ENCODE measurements around the gene SLC39A7.

SLC39A7 gene

DNA sequence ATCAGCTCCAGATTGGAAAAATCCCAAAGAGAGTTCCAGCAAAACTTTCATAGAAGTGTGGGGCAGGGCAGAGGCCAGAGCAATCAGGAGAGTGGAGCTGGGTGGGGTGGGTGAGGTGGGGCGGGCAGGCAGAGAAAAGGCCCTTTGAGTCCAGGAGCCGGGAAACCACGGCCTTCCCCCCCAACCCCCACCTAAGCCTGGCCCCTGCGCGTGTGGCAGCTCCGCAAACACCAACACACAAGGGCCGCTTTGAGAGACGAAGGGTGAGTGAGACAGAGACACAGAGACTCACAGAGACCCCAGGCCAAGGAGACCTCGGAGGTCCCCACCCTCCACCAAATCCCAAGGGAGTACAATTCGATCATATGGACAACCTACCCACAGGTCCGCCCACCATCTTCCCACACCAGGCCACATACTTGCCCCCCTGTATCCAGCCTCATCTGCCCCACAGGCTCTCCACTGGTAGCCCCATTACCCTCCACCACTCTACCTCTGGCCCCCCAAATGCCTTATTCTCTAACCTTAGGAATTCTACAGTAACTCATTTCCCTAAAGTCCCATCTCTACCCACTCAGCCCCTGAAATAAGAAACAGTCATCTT is 10.1 kb upstream of the SLC39A7 start:
- no peak for DNase-seq (ENCODE audit: low read depth)

GRCh38 chr6:33191383-33192104 is 9.1 kb upstream of the SLC39A7 start:
- DNase-seq (ENCODE audit: low read depth): no peak

- no peak for DNase-seq (ENCODE audit: low read depth)
Measured at GRCh38 chr6:33192105-33192646, 8.5 kb upstream of the SLC39A7 start, which contains the start of gene COL11A2. Gene COL11A2 (minus strand): TSS chr6:33192467. CDS start chr6:33192240, 227 bp downstream.

- no peak for DNase-seq (ENCODE audit: low read depth)
Measured at GRCh38 chr6:33192671-33193602, 7.7 kb upstream of the SLC39A7 start.

- DNase-seq (ENCODE audit: low read depth): no peak
Measured at GRCh38 chr6:33193619-33194018, 7.0 kb upstream of the SLC39A7 start.

DNA sequence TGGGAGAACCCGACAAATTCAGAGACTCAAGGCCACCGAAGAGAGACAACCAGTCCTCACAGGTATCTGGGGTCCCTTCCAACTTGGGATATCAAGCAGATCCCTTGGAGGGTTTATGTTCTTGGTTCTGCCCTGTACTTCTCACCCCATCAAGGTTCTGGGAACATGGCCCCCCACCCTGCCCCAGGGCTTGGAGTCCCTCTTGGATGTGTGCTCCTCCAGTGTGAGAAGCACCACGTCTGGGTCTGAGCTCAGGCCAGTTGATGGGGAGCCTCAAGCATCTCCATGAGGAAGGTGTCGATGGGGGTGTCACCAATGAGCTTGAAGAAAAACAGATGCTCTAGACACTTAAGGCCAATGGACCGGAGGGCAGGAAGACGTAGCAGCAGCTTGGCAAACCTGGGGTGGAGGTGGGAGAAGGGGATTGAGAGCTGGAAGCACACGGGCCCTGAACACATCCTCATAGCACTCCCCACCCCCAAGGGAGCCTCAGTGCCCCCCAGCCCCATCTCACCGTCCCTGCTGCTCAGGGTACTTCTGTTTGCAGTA is 6.2 kb upstream of the SLC39A7 start:
- no peak for DNase-seq (ENCODE audit: low read depth)

DNA sequence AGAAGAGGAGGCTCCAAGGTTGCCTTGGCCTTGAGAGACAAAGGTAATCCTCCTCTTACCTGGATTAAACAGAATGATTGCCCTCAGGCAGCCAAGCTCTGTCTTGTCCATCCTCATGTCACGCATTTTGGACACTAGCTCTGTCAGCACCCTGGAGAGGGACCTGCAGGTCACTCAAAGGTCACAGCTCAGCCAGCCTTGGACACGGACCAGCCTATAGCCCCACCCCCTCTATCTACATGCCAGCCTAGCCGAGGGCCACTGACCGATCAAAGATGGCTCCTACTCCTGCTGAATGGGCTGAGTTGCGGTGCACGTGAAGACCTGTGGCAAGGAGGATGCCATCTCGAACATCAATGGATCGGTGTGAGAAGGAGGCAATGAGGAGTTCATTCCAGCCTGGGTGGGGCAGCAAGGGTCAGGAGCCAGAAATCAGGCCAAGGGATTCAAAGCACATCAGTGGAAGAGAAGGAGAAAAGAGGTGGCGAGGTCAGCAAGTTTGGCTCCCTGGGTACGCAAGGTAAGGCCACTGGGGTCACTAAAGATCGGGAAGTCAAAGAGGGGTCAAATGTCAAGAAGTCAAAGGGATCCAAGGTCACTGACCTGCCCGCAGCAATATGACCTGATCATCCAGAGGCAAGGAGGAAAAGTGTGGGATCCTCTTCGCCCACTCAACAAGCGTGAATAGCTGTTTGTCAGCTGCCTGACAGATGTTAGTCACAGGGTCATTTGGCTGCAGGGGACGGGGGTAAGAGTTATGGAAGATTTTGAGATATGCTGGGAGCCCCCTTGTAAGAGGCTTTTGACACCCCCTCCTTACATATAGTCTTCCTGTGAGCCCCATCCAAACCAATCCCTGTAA is 5.1 kb upstream of the SLC39A7 start:
- DNase-seq (ENCODE audit: low read depth): no peak

DNA sequence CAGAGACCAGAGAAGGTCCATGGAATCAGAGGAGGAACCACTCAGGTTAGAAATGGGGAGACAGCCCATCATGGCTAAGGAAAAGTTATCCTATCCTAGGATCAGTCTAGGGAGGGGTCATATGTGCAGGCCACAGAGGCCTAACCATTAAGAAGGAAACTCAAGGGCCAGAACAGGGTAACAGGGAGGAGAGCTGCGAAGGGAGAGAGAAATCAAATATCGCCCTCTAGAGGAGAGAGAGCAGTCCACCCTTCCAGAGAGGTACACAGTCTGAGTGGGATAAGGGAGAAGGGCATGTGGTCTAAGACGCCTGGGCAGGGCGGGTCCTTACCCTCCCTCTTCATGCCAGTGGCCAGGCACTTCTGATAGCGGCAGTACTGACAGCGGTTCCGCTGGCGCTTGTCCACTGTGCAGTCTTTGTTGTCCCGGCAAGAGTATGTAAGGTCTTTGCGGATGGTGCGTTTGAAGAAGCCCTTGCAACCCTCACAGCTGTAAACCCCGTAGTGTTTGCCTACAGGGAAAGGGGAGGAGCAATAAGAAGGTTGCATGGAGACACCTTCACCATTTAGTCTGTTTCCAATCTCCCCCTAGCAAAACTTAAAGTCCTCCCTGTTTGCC is 3.1 kb upstream of the SLC39A7 start:
- peak; percentile 82 for DNase-seq (ENCODE audit: low read depth)

GRCh38 chr6:33198159-33198852 is 2.4 kb upstream of the SLC39A7 start:
- no peak for DNase-seq (ENCODE audit: low read depth)

GRCh38 chr6:33198853-33199436 is 1.7 kb upstream of the SLC39A7 start:
- no peak for DNase-seq (ENCODE audit: low read depth)

DNA sequence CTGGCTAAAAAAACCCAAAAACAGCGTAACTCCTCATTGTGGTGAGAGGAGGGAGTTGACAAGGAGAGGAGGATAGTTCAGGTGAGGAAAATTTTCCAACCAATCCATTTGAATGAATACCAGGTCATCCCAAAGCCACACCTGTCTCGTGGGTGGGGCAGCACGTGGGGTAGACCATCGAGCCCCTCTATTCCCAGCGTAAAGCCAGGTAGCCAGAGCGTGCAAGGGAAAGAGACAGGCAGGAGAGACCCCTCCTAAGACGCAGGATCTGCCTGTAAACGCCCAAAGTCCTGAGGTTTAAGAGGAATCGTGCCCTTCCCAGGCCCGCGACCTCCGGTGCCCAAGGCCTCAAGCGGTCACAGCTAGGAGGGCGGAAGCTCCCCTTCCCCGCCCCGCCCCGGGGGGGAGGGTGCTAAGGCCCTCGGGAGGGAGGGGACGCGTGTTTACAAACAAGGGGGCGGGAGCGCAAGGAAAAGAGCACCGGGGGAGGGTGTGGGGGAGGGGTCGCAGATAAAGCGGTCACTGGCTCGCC is 914 bp upstream of the SLC39A7 start:
- DNase-seq (ENCODE audit: low read depth): peak; percentile 61

- DNase-seq (ENCODE audit: low read depth): no peak
Measured at GRCh38 chr6:33201147-33201545, 479 bp downstream of the SLC39A7 start.

DNA sequence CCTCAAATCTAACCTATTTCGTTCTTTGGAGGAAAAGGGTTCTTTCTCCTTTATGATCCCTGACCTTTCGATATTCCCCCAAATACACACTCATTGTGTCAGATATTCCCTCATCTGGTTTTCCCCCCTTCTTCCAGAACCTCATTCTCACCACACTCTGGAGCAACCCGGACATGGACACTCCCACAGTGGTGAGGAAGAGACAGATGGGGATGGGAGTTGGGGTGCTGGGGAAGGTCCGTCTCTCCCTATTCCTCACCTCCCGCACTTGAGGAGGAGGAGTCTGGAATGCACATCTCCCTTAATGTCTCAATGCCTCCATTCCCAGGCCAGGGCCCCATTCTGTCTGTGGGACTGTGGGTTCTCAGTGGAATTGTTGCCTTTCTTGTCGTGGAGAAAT is 1.3 kb downstream of the SLC39A7 start:
- no peak for DNase-seq (ENCODE audit: low read depth)

DNA sequence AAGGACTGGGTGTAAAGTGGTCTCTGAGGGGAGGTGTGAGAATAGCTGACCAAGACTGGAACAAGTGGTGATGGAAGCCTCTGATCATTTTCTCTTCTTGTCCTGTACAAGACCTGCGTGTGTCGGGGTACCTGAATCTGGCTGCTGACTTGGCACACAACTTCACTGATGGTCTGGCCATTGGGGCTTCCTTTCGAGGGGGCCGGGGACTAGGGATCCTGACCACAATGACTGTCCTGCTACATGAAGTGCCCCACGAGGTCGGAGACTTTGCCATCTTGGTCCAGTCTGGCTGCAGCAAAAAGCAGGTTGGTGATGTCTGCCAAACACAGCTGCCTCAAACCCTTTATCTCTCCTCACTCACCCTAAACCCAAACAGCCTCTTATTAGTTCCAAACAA is 2.1 kb downstream of the SLC39A7 start:
- DNase-seq (ENCODE audit: low read depth): no peak

GRCh38 chr6:33203443-33204164 is 2.9 kb downstream of the SLC39A7 start:
- DNase-seq (ENCODE audit: low read depth): no peak

DNA sequence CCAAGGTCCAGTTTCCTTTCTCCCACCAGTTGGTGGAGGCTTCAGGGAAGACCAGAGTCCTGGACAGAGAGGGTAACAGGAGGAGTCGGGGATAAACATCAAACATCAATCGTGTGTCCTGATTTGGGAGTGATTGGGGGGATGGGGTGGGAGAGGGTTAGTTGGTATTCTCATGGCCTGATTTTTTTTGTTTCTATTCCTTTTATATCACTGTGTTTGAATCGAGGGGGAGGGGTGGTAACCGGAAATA is 3.4 kb downstream of the SLC39A7 start:
- no peak for DNase-seq (ENCODE audit: low read depth)

- peak; percentile 85 for DNase-seq (ENCODE audit: low read depth)
Measured at GRCh38 chr6:33204415-33205190, 3.9 kb downstream of the SLC39A7 start, which contains the start of gene HSD17B8. Gene HSD17B8 (plus strand): TSS chr6:33204655. CDS start chr6:33204669, 14 bp downstream.
